ENCODE data around the gene TRMT2A.

The TRMT2A gene

DNA sequence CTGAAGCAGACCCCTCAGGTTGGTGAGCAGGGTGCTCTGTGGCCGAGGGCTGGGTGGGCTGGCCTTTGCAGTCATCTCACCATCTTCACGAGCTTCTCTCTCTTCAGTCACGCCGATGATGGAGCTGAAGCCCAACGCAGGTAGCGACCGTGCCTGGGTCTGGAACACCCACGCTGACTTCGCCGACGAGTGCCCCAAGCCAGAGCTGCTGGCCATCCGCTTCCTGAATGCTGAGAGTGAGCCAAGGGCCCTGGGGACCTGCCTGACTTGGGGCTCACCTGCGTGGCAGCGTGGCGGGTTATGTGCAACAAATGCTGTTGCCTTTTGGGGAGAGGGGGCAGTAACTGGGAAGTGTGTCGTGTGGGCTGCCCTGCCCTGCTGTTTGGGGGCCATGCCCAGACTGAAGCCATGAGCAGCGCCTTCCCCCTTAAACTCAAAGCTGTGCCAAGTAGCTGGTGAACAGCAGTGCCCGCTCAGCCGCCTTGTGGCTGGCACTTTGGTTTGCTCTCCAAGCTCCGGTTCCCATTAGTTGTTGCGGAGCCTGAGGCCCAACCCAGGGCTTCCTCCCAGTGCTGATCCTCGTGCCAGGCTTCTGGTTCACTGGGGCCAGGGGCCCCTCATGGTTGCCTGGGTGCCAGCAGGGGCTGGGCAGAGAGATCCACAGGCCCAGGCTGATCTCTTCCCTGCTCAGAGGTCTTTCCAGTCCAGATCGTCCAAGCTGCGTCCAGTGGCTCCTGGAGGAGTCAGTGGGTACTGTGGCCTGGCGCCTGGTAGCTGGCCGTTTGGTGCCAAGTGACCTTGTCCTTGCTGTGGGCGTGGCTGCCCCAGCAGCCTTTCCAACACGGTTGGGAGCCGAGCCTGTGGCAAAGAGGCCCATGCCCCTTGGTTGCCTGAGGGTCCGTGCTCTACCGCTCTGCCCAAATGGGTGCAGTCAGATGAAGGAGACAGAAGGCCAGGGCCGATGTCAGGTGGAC, 8.5 kb upstream of the TRMT2A start:
- no peak for DNase-seq (ENCODE audit: low read depth)
- H3K4me3 ChIP-seq (ENCODE audit: low read depth, low read length): no peak overlapping the region
- in situ Hi-C loops (cut with HindIII; ENCODE audit: low sequenced_read_pairs): no loop called here
- TF ChIP-seq, protein P1, sequence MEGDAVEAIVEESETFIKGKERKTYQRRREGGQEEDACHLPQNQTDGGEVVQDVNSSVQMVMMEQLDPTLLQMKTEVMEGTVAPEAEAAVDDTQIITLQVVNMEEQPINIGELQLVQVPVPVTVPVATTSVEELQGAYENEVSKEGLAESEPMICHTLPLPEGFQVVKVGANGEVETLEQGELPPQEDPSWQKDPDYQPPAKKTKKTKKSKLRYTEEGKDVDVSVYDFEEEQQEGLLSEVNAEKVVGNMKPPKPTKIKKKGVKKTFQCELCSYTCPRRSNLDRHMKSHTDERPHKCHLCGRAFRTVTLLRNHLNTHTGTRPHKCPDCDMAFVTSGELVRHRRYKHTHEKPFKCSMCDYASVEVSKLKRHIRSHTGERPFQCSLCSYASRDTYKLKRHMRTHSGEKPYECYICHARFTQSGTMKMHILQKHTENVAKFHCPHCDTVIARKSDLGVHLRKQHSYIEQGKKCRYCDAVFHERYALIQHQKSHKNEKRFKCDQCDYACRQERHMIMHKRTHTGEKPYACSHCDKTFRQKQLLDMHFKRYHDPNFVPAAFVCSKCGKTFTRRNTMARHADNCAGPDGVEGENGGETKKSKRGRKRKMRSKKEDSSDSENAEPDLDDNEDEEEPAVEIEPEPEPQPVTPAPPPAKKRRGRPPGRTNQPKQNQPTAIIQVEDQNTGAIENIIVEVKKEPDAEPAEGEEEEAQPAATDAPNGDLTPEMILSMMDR (IDR thresholded peaks at IDR 0.05; ENCODE audit: low read depth, low read length, missing control alignments): no peak

GRCh38 chr22:20124083-20124787, 7.2 kb upstream of the TRMT2A start:
- no peak for DNase-seq (ENCODE audit: low read depth)
- TF ChIP-seq, protein P1 (IDR thresholded peaks at IDR 0.05; ENCODE audit: low read depth, low read length, missing control alignments): no peak
- no peak overlapping the region for H3K4me3 ChIP-seq (ENCODE audit: low read depth, low read length)
- in situ Hi-C loops (cut with HindIII; ENCODE audit: low sequenced_read_pairs): no loop called here

- H3K4me3 ChIP-seq (ENCODE audit: low read depth, low read length): no peak overlapping the region
- in situ Hi-C loops (cut with HindIII; ENCODE audit: low sequenced_read_pairs): no loop called here
- no peak for DNase-seq (ENCODE audit: low read depth)
- TF ChIP-seq, protein P1 (IDR thresholded peaks at IDR 0.05; ENCODE audit: low read depth, low read length, missing control alignments): no peak
These were observed 6.5 kb upstream of the TRMT2A start for GRCh38 chr22:20123366-20124082.

GRCh38 chr22:20121856-20122415, 4.9 kb upstream of the TRMT2A start:
- in situ Hi-C loops (cut with HindIII; ENCODE audit: low sequenced_read_pairs): no loop called here
- TF ChIP-seq, protein P1 (IDR thresholded peaks at IDR 0.05; ENCODE audit: low read depth, low read length, missing control alignments): no peak
- H3K4me3 ChIP-seq (ENCODE audit: low read depth, low read length): no peak overlapping the region
- no peak for DNase-seq (ENCODE audit: low read depth)

DNA sequence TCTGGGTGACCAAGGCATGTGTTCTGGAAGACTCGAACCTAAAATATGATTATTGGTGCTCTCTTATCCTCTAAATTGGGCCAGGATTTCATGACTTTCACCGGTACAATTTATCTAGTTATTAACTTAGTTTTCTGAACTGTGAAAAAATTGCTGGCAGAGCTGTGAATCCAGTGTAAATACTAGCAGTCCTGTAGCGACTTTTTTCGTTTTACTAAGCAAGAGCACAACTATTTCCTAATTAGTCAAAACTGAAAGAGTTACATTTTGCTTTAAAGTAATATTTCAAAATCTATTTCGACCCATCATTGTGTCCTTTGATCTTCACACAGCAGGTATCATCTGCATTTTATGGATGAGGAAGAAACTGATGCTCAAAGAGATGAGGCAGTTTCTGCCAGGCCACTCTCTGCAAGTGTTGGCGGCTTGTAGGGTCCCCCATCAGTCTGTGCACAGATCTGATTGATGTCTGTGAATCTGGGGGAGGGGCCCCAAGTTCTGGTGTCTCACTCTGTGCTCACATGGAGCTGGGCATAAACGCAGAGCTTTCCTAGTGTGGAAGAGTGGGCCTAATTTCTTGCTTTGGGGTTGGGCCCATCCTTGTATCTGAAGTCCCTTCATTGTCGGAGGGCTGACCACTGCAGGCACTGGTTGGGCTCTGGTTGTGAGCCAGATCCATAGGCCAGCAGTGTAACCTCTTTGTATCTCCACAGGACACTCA, 1.4 kb upstream of the TRMT2A start:
- in situ Hi-C loops (cut with HindIII; ENCODE audit: low sequenced_read_pairs): no loop called here
- DNase-seq (ENCODE audit: low read depth): no peak
- TF ChIP-seq, protein P1 (IDR thresholded peaks at IDR 0.05; ENCODE audit: low read depth, low read length, missing control alignments): no peak
- H3K4me3 ChIP-seq (ENCODE audit: low read depth, low read length): peak overlapping the region; percentile 94

Data from astrocyte of the cerebellum (primary cell).